ENCODE measurements around the gene MAPRE2. TPM values are rescaled to one million over a fixed set of nuclear protein-coding genes. Genes with fewer than 3 reads are reported as not detected.
A peak's percentile ranks its signal among the peaks of the same experiment; 100 is the strongest.

The MAPRE2 gene
- total and polyA plus RNA-seq, 2 of the 13 experiments (the other 11 are each of a cell fraction or from before 2014, with no cell fraction given), result 34.5 to 67.9 TPM

- no peak overlapping the region for H2AFZ ChIP-seq (ENCODE audit: low read length)
- DNase-seq (ENCODE audit: low spot score) (no peak), FAIRE-seq (no peak), ATAC-seq (no peak)
- POLR2A ChIA-PET, result interaction anchor here (0.9 kb wide), 1 partner anchor 9 kb away, joined by 3 read pairs; the partner anchor contains the start of gene MAPRE2
- BruUV-seq (replicated peaks), result no TSS peak
- peaks cover under 1 to 3% of the 10 kb centered on the region in 2 experiments; a peak in 1 of 5 replicates for H3K36me3 ChIP-seq (replicated peaks in 1 of 2; ENCODE audit: control insufficient read depth in 1 of 2, insufficient read depth in 2 of 2, low read length in 2 of 2)
- H3K27ac ChIP-seq (ENCODE audit: extremely low read length, insufficient read depth, low read length), result no peak overlapping the region
- no peaks in the 10 kb centered on the region for H3K27me3 ChIP-seq (ENCODE audit: control insufficient read depth in 1 of 2, insufficient read depth in 2 of 2, low read length in 2 of 2)
- H3K9me3 ChIP-seq (ENCODE audit: low read length), result no peaks in the 10 kb centered on the region
- H3K4me2 ChIP-seq (ENCODE audit: low read depth, low read length), result no peak overlapping the region
- WGBS (ENCODE audit: low lambda C conversion rate), result 96% methylated on average over 1 of the region's 1 CpG
- peaks cover 40% of the 10 kb centered on the region for H3K4me1 ChIP-seq (ENCODE audit: insufficient read depth, low read length)
- H4K20me1 ChIP-seq (ENCODE audit: insufficient read depth, low read length), result no peaks in the 10 kb centered on the region
- CTCF ChIA-PET (ENCODE audit: low intra/inter-chr PET ratio, low total read pairs), result no interaction called here
- in situ Hi-C loops (cut with HindIII; ENCODE audit: extremely low pct_ligation_motif_present, low pct_unique_long_range_greater_than_20kb) (no loop called here), intact Hi-C loops (cut with micrococcal nuclease; ENCODE audit: unreplicated experiment) (no loop called here)
- no peak overlapping the region for H3K4me3 ChIP-seq (replicated peaks in 1 of 3; ENCODE audit: insufficient read depth in 1 of 3, low read depth in 2 of 3, low read length in 3 of 3)
- H3K9ac ChIP-seq (ENCODE audit: insufficient read depth, low read depth, low read length), result no peak overlapping the region
- TF ChIP-seq ATF7 (IDR thresholded peaks at IDR 0.05) (peak; percentile 49), ATF7 (CRISPR knock-in tag; IDR thresholded peaks at IDR 0.05) (no peak), RAD21 (CRISPR knock-in tag; IDR thresholded peaks at IDR 0.05) (no peak)
- peaks cover 83% of the 10 kb centered on the region for H3K79me2 ChIP-seq (ENCODE audit: insufficient read depth, low read length)
Observed at GRCh38 chr18:35050028-35050546, 8.9 kb downstream of the MAPRE2 start.

GRCh38 chr18:35050705-35051195 is 9.5 kb downstream of the MAPRE2 start:
- in situ Hi-C loops (cut with HindIII; ENCODE audit: extremely low pct_ligation_motif_present, low pct_unique_long_range_greater_than_20kb) (no loop called here), intact Hi-C loops (cut with micrococcal nuclease; ENCODE audit: unreplicated experiment) (no loop called here)
- H3K27ac ChIP-seq (ENCODE audit: extremely low read length, insufficient read depth, low read length), result no peak overlapping the region
- BruUV-seq (replicated peaks), result no TSS peak
- no peak for DNase-seq (ENCODE audit: low spot score)
- peaks cover 1 to 3% of the 10 kb centered on the region in 2 experiments; a peak in 1 of 5 replicates for H3K36me3 ChIP-seq (replicated peaks in 1 of 2; ENCODE audit: control insufficient read depth in 1 of 2, insufficient read depth in 2 of 2, low read length in 2 of 2)
- H2AFZ ChIP-seq (ENCODE audit: low read length), result no peak overlapping the region
- H3K9ac ChIP-seq (ENCODE audit: insufficient read depth, low read depth, low read length), result no peak overlapping the region
- H4K20me1 ChIP-seq (ENCODE audit: insufficient read depth, low read length), result no peaks in the 10 kb centered on the region
- no peak overlapping the region for H3K4me2 ChIP-seq (ENCODE audit: low read depth, low read length)
- WGBS (ENCODE audit: low lambda C conversion rate), result 82% methylated on average over 2 of the region's 2 CpGs
- TF ChIP-seq ZNF331 (CRISPR knock-in tag; IDR thresholded peaks at IDR 0.05), result no peak
- peak; percentile 20; the same call in 1 of the 2 replicates for TF ChIP-seq CEBPG (CRISPR knock-in tag; IDR thresholded peaks at IDR 0.05)
- peaks cover 34% of the 10 kb centered on the region for H3K4me1 ChIP-seq (ENCODE audit: insufficient read depth, low read length)
- no peaks in the 10 kb centered on the region for H3K27me3 ChIP-seq (ENCODE audit: control insufficient read depth in 1 of 2, insufficient read depth in 2 of 2, low read length in 2 of 2)
- no peak overlapping the region for H3K4me3 ChIP-seq (replicated peaks in 1 of 3; ENCODE audit: insufficient read depth in 1 of 3, low read depth in 2 of 3, low read length in 3 of 3)
- no peak for FAIRE-seq
- ATAC-seq, result no peak
- CTCF ChIA-PET (ENCODE audit: low intra/inter-chr PET ratio, low total read pairs), result no interaction called here
- no peaks in the 10 kb centered on the region for H3K9me3 ChIP-seq (ENCODE audit: low read length)
- POLR2A ChIA-PET, result no interaction called here
- H3K79me2 ChIP-seq (ENCODE audit: insufficient read depth, low read length), result peaks cover 83% of the 10 kb centered on the region

Data from HepG2 (cell line).